ENCODE data around the gene PAX1.

PAX1 gene

GRCh38 chr20:21681922-21682318 lies 23.5 kb upstream of the PAX1 start:
- Histone ChIP-seq H3K36me3 (ENCODE audit: control insufficient read depth, insufficient read depth, low read length) (no peaks in the 10 kb centered on the region), H3K4me3 (ENCODE audit: low read depth, low read length) (no peak overlapping the region), H3K9me3 (ENCODE audit: control insufficient read depth, insufficient read depth, low read depth, low read length) (no peaks in the 10 kb centered on the region), H3K9ac (ENCODE audit: low read length) (no peak overlapping the region), H3K27ac (ENCODE audit: low read depth, low read length) (no peak overlapping the region), H3K27me3 (ENCODE audit: control insufficient read depth, insufficient read depth, low read length) (no peaks in the 10 kb centered on the region), H3K4me1 (ENCODE audit: control insufficient read depth, insufficient read depth, low read length) (no peaks in the 10 kb centered on the region)

DNA sequence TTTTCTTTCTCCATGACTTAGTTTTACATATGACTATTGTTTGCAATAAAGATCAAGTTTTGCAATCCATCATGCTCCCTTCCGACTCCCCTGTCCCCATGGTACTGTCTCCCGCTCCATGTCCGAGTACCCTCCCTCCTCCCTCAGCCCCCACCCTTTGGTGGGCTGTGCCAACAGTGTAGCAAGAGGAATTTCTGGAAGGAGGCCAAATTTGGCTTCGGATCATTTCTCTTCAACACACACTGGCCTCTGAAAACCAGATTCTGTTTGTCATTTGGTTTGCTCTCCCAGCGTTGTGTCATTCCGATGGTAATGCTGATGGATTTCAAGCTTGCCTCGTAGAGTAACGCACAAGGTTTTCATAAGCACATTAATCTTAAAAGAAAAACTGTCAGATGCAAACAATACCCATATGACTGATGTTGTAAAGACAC lies 22.9 kb upstream of the PAX1 start:
- no peaks in the 10 kb centered on the region for H3K36me3 ChIP-seq (ENCODE audit: control insufficient read depth, insufficient read depth, low read length)
- H3K4me1 ChIP-seq (ENCODE audit: control insufficient read depth, insufficient read depth, low read length): no peaks in the 10 kb centered on the region

GRCh38 chr20:21684671-21685070 lies 20.8 kb upstream of the PAX1 start:
- H3K36me3 ChIP-seq (ENCODE audit: control insufficient read depth, insufficient read depth, low read length): no peaks in the 10 kb centered on the region
- H3K4me3 ChIP-seq (ENCODE audit: low read depth, low read length): no peak overlapping the region
- no peaks in the 10 kb centered on the region for H3K4me1 ChIP-seq (ENCODE audit: control insufficient read depth, insufficient read depth, low read length)
- H3K9ac ChIP-seq (ENCODE audit: low read length): no peak overlapping the region
- no peaks in the 10 kb centered on the region for H3K9me3 ChIP-seq (ENCODE audit: control insufficient read depth, insufficient read depth, low read depth, low read length)
- H3K27ac ChIP-seq (ENCODE audit: low read depth, low read length): no peak overlapping the region
- no peaks in the 10 kb centered on the region; the same call in 1 of the 2 replicates for H3K27me3 ChIP-seq (ENCODE audit: control insufficient read depth, insufficient read depth, low read length)

More for the DNA sequence above, 22.9 kb upstream of the PAX1 start:
- no peaks in the 10 kb centered on the region for H3K27me3 ChIP-seq (ENCODE audit: control insufficient read depth, insufficient read depth, low read length)
- H3K4me3 ChIP-seq (ENCODE audit: low read depth, low read length): no peak overlapping the region
- no peak overlapping the region for H3K9ac ChIP-seq (ENCODE audit: low read length)
- H3K9me3 ChIP-seq (ENCODE audit: control insufficient read depth, insufficient read depth, low read depth, low read length): no peaks in the 10 kb centered on the region
- H3K27ac ChIP-seq (ENCODE audit: low read depth, low read length): no peak overlapping the region

GRCh38 chr20:21685981-21686380 lies 19.5 kb upstream of the PAX1 start:
- Histone ChIP-seq H3K27ac (ENCODE audit: low read depth, low read length) (no peak overlapping the region), H3K9me3 (ENCODE audit: control insufficient read depth, insufficient read depth, low read depth, low read length) (no peaks in the 10 kb centered on the region), H3K4me3 (ENCODE audit: low read depth, low read length) (no peak overlapping the region), H3K27me3 (ENCODE audit: control insufficient read depth, insufficient read depth, low read length) (peaks cover 1% of the 10 kb centered on the region), H3K36me3 (ENCODE audit: control insufficient read depth, insufficient read depth, low read length) (no peaks in the 10 kb centered on the region), H3K9ac (ENCODE audit: low read length) (no peak overlapping the region), H3K4me1 (ENCODE audit: control insufficient read depth, insufficient read depth, low read length) (no peaks in the 10 kb centered on the region)

DNA sequence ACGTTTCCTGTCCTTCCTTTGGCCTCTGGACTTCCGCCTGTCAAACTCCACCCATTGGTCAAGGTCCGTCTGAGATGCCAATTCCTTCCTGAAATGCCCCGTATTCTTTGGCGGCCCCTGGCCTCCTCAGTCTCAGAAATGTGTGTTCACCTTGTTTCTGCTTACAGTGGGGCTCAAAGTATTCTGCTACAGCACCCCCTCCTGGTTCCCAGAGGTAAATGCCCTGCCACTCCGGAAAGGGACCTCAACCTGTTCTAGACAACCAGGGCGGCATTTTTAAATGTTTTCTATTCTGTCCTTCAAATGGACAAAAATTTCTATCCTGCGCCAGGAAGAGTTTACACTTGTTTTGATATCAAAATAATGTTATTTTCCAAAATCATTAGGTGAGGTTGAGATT lies 12.1 kb upstream of the PAX1 start:
- peaks cover 65% of the 10 kb centered on the region for H3K27me3 ChIP-seq (ENCODE audit: control insufficient read depth, insufficient read depth, low read length)
- no peak overlapping the region for H3K4me3 ChIP-seq (ENCODE audit: low read depth, low read length)
- H3K27ac ChIP-seq (ENCODE audit: low read depth, low read length): no peak overlapping the region
- 0 out of 2 replicates have a peak, but pooled peaks cover under 1% of the 10 kb centered on the region for H3K4me1 ChIP-seq (ENCODE audit: control insufficient read depth, insufficient read depth, low read length)
- H3K9me3 ChIP-seq (ENCODE audit: control insufficient read depth, insufficient read depth, low read depth, low read length): no peaks in the 10 kb centered on the region
- no peak overlapping the region for H3K9ac ChIP-seq (ENCODE audit: low read length)
- H3K36me3 ChIP-seq (ENCODE audit: control insufficient read depth, insufficient read depth, low read length): no peaks in the 10 kb centered on the region

GRCh38 chr20:21698494-21699215 lies 6.8 kb upstream of the PAX1 start:
- Histone ChIP-seq H3K9me3 (ENCODE audit: control insufficient read depth, insufficient read depth, low read depth, low read length) (no peaks in the 10 kb centered on the region), H3K4me1 (ENCODE audit: control insufficient read depth, insufficient read depth, low read length) (peaks cover 22% of the 10 kb centered on the region), H3K4me3 (ENCODE audit: low read depth, low read length) (no peak overlapping the region), H3K27me3 (ENCODE audit: control insufficient read depth, insufficient read depth, low read length) (peaks cover 98% of the 10 kb centered on the region), H3K27ac (ENCODE audit: low read depth, low read length) (no peak overlapping the region), H3K36me3 (ENCODE audit: control insufficient read depth, insufficient read depth, low read length) (no peaks in the 10 kb centered on the region), H3K9ac (ENCODE audit: low read length) (no peak overlapping the region)

DNA sequence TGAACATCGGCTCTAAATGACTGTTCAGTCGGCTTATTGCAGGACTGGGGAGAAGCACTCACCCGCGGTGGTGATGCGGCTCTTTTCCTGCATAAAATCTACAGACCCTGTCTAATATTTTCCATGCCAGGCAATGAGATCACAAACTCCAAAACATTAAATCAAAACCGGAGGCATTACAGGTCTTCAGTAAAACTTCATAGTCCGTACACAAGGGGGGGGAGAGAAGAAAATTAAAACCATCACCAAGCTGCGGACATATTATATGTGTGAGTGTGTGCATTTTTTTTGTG lies 6.3 kb upstream of the PAX1 start:
- Histone ChIP-seq H3K27me3 (ENCODE audit: control insufficient read depth, insufficient read depth, low read length) (peaks cover 98% of the 10 kb centered on the region), H3K9me3 (ENCODE audit: control insufficient read depth, insufficient read depth, low read depth, low read length) (no peaks in the 10 kb centered on the region), H3K4me3 (ENCODE audit: low read depth, low read length) (no peak overlapping the region), H3K4me1 (ENCODE audit: control insufficient read depth, insufficient read depth, low read length) (peaks cover 22% of the 10 kb centered on the region), H3K36me3 (ENCODE audit: control insufficient read depth, insufficient read depth, low read length) (no peaks in the 10 kb centered on the region), H3K9ac (ENCODE audit: low read length) (no peak overlapping the region), H3K27ac (ENCODE audit: low read depth, low read length) (no peak overlapping the region)

DNA sequence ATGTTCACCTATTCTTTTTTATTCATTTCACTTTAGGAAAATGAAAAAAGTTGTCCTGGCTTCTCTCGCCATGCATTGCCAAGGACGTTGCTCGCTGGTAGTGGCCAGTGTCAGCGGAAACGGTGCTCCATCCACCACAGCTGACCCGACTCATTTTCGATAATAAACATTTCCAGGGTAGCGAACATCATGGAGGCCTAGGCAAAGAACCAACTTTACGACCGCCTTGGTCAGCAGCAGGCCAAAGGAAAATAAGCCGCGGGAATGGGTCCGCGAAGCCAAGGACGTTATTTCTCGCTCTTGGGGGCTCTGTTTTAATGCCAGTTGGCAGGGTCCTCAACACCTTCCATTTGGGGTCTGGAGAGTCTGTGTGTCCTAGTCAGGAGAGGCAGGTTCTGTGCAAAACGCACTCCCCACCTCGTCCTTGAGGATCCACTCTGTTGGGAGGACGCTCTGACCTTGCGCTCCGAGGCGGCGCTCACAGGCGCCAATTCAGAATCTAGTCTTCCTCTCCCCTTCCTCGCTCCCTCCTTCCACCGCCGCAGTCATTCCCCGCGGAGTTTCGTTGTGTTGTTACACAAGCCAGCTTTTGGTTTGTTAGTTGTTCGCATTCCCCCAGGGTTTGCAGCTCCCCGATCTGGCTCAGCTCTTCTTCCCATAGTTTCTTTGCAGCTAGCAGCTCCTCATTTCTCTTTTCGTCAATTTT lies 4.1 kb upstream of the PAX1 start:
- H3K9ac ChIP-seq (ENCODE audit: low read length): no peak overlapping the region
- H3K27me3 ChIP-seq (ENCODE audit: control insufficient read depth, insufficient read depth, low read length): peaks cover 100% of the 10 kb centered on the region
- no peaks in the 10 kb centered on the region for H3K36me3 ChIP-seq (ENCODE audit: control insufficient read depth, insufficient read depth, low read length)
- H3K4me3 ChIP-seq (ENCODE audit: low read depth, low read length): peak overlapping the region; percentile 47
- no peaks in the 10 kb centered on the region for H3K9me3 ChIP-seq (ENCODE audit: control insufficient read depth, insufficient read depth, low read depth, low read length)
- peaks cover 26% of the 10 kb centered on the region for H3K4me1 ChIP-seq (ENCODE audit: control insufficient read depth, insufficient read depth, low read length)
- no peak overlapping the region for H3K27ac ChIP-seq (ENCODE audit: low read depth, low read length)

- Histone ChIP-seq H3K4me1 (ENCODE audit: control insufficient read depth, insufficient read depth, low read length) (peaks cover 32% of the 10 kb centered on the region), H3K36me3 (ENCODE audit: control insufficient read depth, insufficient read depth, low read length) (no peaks in the 10 kb centered on the region), H3K27ac (ENCODE audit: low read depth, low read length) (no peak overlapping the region), H3K27me3 (ENCODE audit: control insufficient read depth, insufficient read depth, low read length) (peaks cover 100% of the 10 kb centered on the region), H3K9me3 (ENCODE audit: control insufficient read depth, insufficient read depth, low read depth, low read length) (no peaks in the 10 kb centered on the region), H3K4me3 (ENCODE audit: low read depth, low read length) (peak overlapping the region; percentile 47; the same call in 1 of the 2 replicates), H3K9ac (ENCODE audit: low read length) (no peak overlapping the region)
Observed at GRCh38 chr20:21702016-21702415, 3.4 kb upstream of the PAX1 start.

DNA sequence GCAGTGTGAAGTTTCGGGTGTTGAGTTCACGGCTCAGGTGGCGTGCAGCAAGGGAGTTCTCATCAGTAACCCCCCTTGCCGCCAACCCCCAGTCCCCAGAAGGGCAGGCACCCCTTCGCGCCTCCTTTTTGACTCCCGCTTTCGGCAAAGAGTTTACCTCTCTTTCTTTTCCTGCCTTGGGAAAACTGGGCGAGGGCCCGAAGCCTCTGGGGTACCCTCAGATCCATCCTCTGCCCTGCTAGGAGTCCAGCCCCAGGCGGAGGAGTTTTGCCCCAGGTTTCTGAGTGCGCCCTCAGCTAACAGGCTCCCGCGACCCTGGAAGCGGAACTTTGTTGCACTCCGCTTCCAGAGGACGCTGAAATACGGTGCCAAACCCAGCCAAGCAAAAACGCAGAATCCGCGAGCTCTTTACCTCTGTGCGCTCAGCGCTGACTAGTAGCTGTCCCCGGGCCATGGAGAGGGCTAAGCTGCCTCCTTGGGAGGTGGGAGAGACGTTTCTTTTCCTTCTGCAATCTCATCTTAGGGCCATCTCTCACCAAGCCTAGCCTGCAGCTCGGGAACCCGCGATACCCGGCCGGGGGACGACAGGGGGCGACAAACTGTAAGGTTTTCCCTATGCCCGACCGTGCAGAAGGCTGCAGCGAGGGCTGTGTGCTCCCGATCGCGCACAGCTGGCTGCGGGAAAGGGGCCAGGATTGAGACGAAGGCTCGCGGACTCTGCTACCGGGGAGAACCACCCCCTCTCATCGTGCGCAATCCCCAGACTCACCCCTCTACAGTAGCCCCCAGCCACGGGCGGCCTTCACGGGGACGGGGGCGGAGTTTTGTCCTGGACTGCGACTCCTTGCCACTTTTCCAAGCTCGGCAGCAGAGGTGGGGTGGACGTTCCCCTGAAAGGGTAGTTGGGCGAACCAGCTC lies 2.7 kb upstream of the PAX1 start:
- no peaks in the 10 kb centered on the region for H3K36me3 ChIP-seq (ENCODE audit: control insufficient read depth, insufficient read depth, low read length)
- H3K9me3 ChIP-seq (ENCODE audit: control insufficient read depth, insufficient read depth, low read depth, low read length): no peaks in the 10 kb centered on the region
- no peak overlapping the region for H3K9ac ChIP-seq (ENCODE audit: low read length)
- peak overlapping the region; percentile 45 for H3K4me3 ChIP-seq (ENCODE audit: low read depth, low read length)
- no peak overlapping the region for H3K27ac ChIP-seq (ENCODE audit: low read depth, low read length)
- H3K4me1 ChIP-seq (ENCODE audit: control insufficient read depth, insufficient read depth, low read length): peaks cover 32% of the 10 kb centered on the region
- H3K27me3 ChIP-seq (ENCODE audit: control insufficient read depth, insufficient read depth, low read length): peaks cover 100% of the 10 kb centered on the region

All from HUES6 (cell line).